GM21526 (cell line): ENCODE data around the gene ACTRT3.
"Not testable (repeated sequence)": the region's sequence is repeated elsewhere in the genome, so short reads cannot be mapped to it uniquely, and the experiment has no call there.

Experiments
- ATAC-seq: cut with Tn5 transposase; IDR thresholded peaks from one replicate; pipeline ENCODE4 v1.9.1; 2021; ENCODE audit warnings: moderate library complexity; ENCODE audit not compliant: unreplicated experiment, low FRiP score

ACTRT3 gene

DNA sequence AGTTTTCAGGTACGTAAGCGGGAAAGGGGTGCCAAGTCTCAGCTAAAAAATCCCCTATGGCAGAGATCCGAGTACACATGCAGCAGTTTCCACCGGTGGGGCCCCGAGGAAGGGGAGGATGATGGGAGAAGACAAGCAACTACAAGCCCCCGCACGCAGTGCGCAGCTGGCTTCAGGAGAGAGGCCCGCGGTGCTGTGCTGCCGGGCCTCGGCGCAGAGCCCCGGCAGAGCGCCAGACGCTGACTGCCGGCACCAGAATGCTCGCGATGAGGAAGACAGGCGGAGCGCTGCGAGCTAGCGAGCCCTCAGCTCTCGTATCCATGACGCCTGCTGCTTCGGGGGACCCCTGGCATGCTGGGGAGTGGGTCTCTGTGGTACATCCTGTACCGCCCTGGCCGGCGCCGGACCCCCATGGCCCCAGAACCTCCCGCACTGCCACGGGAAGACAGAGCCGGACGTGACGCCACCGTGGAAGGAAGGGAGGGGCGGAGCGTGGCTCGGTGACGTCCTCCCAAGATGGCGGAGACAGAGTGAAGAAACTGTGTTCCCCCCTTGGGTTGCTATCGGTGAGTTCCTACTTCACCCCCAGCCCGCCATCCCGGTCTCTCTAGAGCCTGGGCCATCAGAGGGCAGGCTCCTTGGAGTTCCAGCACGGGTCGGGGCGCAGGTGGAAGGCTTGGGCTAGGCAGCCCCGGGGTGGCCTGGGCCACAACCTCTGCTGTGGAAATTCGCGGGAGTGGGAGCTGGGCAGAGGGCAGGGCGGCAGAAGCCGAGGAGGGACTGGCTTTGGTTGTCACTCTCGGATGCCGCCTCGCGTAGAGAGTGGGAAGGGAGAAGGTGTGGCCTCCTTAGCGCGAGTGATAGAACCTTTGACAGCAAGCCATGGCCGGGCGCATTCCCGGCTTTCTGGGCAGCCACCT is 3.8 kb upstream of the ACTRT3 start, which contains the start of gene MYNN:
Gene MYNN, plus strand, starts transcription at position 500 of the 920 bp plus-strand sequence. CDS start 900 bp downstream, outside the sequence.
- peak; percentile 86 for ATAC-seq

- peak; percentile 20 for ATAC-seq
Observed at GRCh38 chr3:169772305-169772896, 3.0 kb upstream of the ACTRT3 start.

DNA sequence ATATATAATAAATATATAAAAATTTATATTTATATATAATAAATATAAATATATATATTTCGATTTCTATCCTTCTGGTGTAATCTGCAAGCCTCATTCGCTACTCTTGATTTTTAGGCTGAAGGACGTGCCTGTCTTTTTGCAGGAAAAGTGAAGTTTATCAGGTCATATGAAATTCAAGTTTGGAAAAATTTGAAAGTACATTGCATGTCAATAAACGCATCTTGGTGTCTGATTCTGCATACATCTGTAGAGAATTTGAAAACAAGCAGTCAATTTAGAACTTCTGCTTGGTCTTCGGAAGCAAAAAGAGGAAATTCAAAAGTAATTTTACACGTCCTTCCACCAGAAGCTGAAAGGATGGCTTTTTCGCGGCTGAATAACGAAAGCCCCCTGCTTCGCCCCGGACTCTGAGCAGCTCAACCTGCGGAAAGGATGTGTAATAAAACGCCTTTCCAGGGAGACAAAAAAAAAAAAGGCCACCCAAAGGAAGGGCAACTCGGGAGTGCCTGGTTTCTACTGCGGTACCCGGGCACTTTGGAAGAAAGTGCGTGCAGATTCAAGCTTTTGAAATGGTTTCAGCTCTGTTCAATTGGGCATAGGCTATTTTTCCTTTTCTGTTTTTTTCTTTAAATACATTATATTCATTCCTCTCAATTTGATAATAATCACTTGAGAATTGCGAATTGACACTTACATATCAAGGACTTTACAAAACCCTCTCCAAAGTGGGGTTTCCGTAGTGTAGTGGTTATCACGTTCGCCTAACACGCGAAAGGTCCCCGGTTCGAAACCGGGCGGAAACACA is 2.3 kb upstream of the ACTRT3 start:
- ATAC-seq: no peak

DNA sequence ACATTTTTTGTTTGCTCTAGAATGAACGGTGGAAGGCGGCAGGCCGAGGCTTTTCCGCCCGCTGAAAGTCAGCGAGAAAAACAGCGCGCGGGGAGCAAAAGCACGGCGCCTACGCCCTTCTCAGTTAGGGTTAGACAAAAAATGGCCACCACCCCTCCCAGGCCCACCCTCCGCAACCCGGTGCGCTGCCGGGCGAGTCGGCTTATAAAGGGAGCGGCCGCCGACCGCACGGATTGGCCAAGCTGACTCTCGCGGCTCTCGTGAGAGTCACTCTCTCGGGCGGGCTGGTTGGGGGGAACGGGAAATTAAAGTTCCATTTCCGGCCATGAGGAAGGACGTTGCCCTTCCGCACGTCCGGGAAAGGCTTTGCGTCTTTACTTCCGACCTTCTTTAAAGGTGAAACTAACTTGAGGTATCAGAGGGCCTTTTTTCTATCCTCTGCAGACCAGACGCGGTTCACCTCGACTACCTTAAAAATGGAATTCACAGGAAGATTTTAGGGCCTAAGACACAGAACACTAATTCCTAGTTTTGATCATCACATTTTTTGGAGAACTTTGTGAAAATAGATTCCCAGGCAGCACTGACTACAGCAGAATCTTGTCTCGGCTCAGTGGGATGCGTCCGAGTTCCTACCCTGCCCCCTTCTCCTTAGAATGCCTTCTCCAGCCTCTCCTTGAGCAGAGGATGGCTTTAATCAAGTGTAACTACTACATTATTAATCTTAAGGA is 4.3 kb downstream of the ACTRT3 start, which contains the start of gene TERC:
Gene TERC, minus strand, starts transcription at position 179 of the 731 bp plus-strand sequence.
- ATAC-seq: peak; percentile 73

DNA sequence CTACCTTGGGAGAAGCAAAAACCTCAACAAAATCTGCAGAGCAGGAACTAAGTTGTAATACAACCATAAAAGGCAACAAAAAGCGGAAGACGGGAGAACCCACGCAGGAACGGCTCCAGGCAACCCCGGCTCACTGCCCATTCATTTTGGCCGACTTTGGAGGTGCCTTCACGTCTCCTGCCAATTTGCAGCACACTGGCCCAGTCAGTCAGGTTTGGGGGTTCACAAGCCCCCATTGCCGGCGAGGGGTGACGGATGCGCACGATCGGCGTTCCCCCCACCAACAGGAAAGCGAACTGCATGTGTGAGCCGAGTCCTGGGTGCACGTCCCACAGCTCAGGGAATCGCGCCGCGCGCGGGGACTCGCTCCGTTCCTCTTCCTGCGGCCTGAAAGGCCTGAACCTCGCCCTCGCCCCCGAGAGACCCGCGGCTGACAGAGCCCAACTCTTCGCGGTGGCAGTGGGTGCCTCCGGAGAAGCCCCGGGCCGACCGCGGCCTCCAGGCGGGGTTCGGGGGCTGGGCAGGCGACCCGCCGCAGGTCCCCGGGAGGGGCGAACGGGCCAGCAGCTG is 5.0 kb downstream of the ACTRT3 start:
- peak; percentile 42 for ATAC-seq

GRCh38 chr3:169760479-169760878 is 8.9 kb downstream of the ACTRT3 start:
- no peak for ATAC-seq

DNA sequence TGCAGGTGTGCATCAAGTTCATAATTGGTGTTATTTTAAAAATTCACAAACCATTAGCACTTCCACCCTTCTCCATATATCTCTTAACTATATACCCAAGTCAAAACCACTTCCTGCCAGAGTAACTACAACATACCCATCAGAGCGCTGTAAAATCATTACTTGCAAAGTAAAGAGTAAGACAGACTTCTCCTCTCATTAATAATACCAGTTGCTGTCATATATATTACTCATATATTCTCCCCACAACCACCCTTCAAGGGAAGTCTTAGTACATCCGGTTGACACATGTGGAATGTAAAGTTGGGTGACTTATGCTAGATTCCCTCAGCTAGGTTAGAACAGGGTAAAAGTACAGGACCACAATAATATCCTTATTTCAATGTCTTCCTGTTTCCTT is 10.1 kb downstream of the ACTRT3 start:
- ATAC-seq: peak; percentile 38

- ATAC-seq: no peak
Observed at GRCh38 chr3:169758359-169758994, 10.9 kb downstream of the ACTRT3 start.

DNA sequence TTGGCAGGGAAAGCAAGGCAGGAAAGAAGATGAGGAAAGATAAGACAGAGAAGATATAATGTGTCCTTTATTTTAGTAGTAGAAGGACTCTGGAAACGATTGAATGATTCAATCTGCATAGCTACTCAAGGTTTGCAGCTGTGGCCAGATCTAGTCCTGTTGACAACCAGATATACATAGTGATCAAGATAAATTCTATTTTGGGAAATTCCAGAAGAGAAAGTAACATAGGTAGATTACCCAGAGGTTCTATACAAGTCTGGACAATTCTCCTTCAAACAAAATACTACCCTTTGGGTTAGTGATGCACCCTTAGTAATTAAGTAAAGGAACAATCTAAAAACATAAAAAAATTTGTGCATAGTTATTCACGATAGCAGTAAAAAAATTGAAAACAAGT is 13.9 kb downstream of the ACTRT3 start:
- no peak for ATAC-seq

GRCh38 chr3:169754711-169755110 is 14.7 kb downstream of the ACTRT3 start:
- ATAC-seq: no peak

- ATAC-seq: no peak
Observed at GRCh38 chr3:169751875-169752274, 17.5 kb downstream of the ACTRT3 start.

DNA sequence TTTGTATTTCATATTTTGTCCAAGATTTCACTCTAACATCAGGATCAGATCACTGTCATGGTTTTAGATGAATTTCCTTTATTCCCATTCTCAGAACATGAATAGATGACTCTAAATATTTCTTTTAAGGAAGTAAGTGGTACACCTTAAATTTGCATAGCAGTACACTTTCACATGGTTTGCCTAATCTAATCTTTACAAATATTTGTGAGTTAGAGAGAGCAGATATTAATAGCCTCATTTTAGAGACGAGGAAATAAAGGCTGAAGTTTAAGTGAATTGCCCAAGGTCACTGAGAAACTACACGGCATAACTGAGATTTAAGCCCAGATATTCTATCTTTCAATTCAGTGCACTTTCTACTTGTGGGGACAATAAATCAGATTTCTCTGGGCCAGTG is 18.7 kb downstream of the ACTRT3 start:
- ATAC-seq: no peak

GRCh38 chr3:169748670-169749069 is 20.7 kb downstream of the ACTRT3 start:
- ATAC-seq: no peak

DNA sequence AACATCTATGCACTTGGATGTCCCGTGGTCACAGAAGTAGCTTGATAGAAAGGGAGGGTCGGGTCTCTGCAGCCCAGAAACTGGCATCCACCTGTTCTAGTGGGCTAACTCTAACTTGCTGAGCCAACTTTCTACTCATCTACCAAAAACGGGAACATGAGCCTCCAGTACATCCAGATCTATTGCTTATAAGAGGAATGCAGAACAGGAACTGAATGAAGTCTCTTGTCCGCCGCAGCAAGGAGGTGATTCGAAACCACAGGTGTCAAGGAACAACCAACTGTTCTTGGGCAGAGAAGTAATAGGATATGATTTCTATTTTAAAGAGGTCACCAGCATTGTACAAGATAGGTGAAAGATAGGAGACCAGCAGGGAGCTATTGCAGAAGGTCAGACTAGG is 22.4 kb downstream of the ACTRT3 start:
- no peak for ATAC-seq

- ATAC-seq: no peak
Observed at GRCh38 chr3:169744366-169745054, 24.9 kb downstream of the ACTRT3 start.

- no peak for ATAC-seq
Observed at GRCh38 chr3:169739067-169739466, 30.3 kb downstream of the ACTRT3 start.

DNA sequence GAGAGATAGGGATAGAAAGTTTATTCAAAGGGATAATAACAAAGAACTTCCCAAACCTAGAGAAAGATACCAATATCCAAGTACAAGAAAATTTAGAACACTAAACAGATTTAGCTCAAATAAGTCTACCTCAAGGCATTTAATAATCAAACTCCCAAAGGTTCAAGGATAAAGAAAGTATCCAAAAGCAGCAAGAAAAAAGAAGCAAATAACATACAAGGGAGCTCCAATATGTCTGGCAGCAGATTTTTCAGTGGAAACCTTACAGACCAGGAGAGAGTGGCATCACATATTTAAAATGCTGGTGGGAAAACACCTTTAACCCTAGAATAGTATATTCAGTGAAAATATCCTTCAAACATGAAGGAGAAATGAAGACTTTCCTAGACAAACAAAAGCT is 37.5 kb downstream of the ACTRT3 start:
- ATAC-seq: not testable (repeated sequence)

DNA sequence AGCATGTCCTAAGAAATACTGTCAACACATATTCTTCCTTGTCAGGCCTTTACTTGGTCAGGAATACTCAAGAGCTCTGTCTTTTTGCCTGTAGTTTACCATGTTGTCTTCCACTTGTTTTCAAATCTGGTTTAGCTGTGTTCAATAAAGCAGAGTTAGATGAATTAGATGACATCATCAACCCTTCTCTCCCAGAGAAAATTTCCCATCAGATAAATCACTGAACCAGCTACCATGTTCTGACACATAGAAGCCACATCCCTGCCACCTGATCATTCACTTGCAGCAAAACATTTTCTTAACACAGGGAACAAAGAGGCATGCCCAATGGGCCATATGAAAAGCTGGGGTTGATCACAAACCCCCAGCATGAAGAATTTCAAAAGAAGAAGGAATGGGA is 46.6 kb downstream of the ACTRT3 start:
- ATAC-seq: no peak

DNA sequence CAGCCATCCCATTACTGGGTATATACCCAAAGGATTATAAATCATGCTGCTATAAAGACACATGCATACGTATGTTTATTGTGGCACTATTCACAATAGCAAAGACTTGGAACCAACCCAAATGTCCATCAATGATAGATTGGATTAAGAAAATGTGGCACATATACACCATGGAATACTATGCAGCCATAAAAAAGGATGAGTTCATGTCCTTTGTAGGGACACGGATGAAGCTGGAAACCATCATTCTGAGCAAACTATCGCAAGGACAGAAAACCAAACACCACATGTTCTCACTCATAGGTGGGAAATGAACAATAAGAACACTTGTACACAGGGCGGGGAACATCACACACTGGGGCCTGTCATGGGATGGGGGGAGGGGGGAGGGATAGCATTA is 50.9 kb downstream of the ACTRT3 start:
- ATAC-seq: not testable (repeated sequence)
